Hematopoietic multipotent progenitor cell (in vitro differentiated cells): ENCODE data around the gene KIAA1328. TPM values are rescaled to one million over a fixed set of nuclear protein-coding genes. Genes with fewer than 3 reads are reported as not detected.
A peak's percentile ranks its signal among the peaks of the same experiment; 100 is the strongest.

Source experiments
- DNase-seq, 3 donors: peaks; one replicate each; pipeline ENCODE4 v3.0.0-alpha.2; 2011 to 2015; ENCODE audit warnings: low read depth in 2 of 3, low spot score in 2 of 3
- total RNA-seq: library from RNA; depleted of rRNA; stranded (reverse); fragments of >200 nt; gene quantifications from one replicate; pipeline ENCODE4 v1.2.3, GENCODE V29; 2012

The KIAA1328 gene
- total RNA-seq, 1 donor, result 8.9 TPM

DNA sequence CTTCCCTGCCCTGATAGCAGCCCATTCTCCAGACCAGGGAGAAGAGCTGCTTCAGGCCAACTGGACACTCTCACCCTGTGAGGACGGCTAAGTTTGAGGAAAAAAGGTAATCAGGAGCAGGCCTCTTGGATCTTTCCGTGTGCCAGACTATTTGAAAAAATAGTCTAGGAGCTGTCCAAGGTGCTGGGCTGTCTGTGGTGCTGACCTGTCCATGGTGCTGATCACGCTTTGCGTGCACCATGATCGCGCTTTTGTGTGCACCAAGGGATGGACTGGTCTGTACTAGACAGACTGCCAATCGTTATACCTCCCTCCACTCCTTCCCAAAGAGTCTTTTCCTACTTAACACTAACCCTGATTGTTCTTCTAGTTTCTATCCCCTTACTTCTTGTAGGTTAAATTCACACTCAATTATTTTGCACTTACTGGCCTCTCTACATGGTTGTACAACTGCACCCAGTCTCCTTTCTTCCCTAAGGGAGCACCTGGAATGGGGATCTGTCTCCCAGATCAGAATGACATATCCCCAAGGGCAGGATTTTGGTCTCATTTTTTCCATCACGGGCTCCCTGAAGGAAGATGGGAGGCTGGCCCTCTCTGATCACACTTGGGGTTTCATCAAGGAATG is 441.2 kb downstream of the KIAA1328 start:
- DNase-seq, result peak in 2 of 3 donors; percentile 62 to 74

DNA sequence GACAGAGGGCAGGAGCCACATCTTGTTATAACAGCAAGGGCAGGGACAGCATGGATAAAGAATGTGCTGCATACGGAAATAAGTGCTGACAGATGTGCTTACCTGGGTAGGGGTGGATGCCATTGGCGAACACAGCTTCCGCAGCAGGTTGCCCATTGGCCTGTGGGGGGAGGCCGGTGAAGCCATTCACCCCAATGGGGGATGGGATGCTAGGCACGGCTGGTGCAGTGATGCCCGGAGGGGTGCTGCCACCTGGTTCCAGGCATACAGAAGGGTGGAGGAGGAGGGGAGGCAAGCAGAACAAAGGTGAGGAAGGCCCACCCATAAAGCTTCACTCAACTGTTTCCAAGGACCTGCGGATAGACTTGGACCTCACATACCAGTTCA is 441.7 kb downstream of the KIAA1328 start:
- no peak for DNase-seq

DNA sequence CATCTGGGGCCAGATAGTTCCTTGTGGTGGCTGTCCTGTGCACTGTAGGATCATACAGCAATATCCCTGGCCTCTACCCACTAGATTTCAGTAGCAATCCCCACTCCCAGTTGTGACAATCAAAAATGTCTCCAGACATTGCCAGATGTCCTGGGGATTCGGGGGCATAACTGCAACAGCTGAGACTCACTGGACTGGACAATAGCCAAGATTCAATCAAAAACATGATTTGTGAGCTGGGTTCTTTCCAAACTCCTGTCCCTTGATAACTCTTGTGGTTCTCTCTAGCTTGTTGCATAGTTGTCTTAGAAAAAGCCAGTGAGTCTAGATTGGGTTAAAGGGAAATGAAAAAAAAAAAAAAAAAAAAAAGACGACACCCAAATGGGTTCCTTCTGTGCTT is 443.3 kb downstream of the KIAA1328 start:
- DNase-seq, result no peak

DNA sequence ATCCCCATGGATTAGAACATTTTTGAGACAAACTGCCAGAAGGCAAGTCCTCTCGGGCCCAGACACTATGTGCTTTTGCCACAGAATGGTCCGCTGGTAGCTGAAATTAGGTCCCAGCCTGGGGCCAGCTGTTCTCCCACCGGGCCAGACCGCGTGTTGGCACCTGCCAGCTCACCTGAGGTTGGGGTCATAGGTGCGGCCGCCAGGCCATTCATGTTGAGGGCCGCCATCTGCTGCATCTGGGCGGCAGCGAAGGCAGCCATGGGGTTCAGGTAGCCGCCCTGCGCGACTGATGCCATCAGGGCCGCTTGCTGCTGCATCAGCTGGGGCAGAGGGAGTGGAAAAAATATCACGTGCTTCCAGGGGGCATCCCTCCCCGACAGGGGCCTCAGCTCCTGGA is 443.9 kb downstream of the KIAA1328 start:
- DNase-seq, result no peak

DNA sequence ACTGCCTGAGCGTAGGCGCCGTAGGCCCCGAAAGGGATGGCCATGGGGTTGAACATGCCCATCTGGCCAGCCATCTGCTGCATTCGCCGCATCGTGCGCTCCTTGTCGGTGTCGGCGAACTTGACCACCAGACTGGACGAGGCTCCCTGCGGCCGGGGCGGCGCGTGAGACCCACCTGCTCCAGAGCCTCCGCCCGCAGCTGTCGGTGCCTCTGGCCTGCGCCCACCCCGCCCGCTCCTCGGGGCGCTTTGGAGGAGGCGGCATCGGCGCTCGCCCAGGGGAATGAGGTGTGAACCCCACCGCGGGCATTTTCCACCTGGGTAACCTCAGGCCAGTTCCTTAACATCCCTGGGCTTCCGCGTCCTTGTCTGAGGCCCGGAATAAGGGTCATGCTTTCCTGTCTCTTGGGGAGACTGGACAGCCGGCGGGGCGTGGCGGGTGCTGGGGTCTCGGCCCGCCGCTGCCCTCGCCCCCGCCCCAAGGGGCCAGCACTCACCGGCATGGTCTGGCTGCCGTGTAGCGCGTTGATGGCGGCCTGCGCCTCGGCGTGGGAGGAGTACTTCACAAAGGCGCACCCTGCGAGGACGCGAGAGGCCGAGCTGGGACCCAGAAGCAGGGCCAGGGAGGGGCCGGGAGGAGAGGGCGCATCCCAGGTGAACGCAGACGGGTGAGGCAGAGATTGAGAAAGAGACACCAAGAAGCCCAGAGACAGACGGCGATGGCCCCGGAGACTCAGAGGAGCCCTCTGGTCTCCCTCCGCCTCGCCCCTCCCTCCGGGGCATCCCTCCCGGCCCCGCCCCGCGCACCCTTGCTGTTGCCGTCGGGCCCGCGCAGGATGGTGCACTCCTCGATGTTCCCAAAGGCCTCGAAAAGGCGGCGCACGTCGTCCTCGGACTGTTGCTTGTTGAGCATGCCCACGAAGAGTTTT is 445.6 kb downstream of the KIAA1328 start:
- no peak for DNase-seq

DNA sequence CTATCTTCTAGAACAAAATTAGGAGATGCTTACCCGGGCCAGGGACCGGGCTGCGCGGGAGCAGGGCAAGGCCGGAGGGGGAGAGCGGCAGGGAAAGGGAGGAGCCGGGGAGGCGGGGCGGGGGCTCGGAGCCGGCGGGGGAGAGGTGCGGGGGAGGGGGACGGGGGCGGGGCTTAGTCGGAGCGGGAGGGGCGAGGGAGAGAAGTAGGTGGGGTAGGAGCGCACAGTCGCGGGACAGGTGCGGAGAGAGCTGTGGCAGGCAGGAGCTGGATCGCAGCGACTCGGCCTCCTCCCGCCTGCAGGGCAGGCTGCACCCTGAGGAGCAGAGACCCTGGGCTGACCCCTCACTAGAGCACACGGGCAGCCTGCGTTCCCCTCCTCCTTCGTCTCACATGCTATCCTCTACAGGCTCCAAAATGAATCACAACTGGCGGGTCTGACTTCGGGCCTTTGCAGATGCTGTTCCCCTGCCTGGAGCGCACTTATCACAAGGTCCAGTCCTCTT is 446.4 kb downstream of the KIAA1328 start:
- DNase-seq, result no peak

DNA sequence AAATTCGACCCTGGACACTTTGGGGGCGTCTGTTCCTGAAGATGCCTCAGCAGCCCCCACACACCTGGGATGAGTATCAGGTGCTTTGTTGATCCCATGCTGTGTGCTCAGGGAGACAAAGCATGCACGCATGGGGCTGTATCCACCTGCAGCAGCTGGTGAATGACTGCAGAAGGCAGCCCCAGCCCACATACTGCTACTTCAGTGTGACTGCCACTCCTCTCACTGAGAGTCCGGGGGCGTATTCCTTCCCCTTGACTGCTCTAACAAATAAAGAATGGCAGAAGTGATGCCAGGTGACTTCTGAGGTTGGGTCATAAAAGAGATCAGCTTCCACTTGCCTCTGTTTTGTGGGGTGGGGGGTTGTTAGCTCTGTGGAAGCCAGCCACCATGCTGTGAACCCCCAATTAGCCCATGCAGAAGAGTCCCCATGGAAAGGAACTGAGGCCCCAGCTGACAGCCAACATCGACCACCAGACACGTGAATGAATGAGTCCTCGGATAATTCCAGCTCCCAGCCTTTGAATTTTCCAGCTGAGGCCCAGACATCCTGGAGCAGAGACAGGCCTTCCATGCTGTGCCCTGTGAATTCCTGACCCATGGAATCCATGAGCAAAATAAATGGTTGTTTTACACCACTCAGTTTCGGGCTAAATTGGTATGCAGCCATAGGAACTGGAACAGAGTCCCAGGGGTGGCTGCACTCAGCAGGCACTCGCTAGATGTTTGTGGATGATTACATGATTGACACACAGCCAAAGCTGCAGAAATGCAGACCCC is 447.4 kb downstream of the KIAA1328 start:
- no peak for DNase-seq

DNA sequence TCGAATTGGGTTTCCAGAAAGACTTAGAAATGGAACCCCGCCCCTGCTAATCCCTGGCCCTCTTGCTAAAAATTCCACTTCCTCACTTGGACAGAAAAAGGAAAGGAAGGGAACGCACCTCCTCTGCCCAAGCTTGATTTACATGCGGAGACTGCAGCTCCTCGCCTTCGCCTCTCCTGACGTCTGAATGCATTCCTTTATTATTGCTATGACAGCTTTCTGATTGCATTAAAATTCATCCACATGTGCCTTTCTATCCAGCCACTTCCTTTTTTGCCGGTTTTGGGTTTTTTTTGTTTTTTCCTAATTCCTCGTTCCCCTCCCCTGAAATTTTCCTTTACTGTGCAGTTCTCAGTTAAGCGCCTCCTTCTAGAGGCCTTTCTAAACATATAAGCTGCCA is 448.9 kb downstream of the KIAA1328 start:
- DNase-seq, result no peak

Other genes starting within 250 kb of the KIAA1328 start
- gene TPGS2, start 125 bp upstream of the KIAA1328 start, total RNA-seq, result 86.7 TPM